HTERT RPE-1 (cell line): Measurements from ENCODE around the gene LAMA2.
"Not testable (repeated sequence)": the region's sequence is repeated elsewhere in the genome, so short reads cannot be mapped to it uniquely, and the experiment has no call there.

ENCODE experiments used
- in situ Hi-C: fragments of 300-500 bp; cut with MboI; formaldehyde crosslinking; loops from 4 replicates; pipeline ENCODE4 v1.14.3; 2020; ENCODE audit warnings: low sequenced_read_pairs

The LAMA2 gene

GRCh38 chr6:129059650-129060049 is 176.7 kb downstream of the LAMA2 start:
- in situ Hi-C loops: no loop called here

- in situ Hi-C loops: no loop called here
Observed at GRCh38 chr6:129069006-129069405, 186.1 kb downstream of the LAMA2 start.

GRCh38 chr6:129073051-129073450 is 190.1 kb downstream of the LAMA2 start:
- in situ Hi-C loops: no loop called here

- in situ Hi-C loops: no loop called here
Observed at GRCh38 chr6:129073691-129074395, 190.9 kb downstream of the LAMA2 start.

- in situ Hi-C loops: no loop called here
Observed at GRCh38 chr6:129084406-129084805, 201.5 kb downstream of the LAMA2 start.

GRCh38 chr6:129088481-129088880 is 205.5 kb downstream of the LAMA2 start:
- in situ Hi-C loops: not testable (repeated sequence)

GRCh38 chr6:129089357-129089756 is 206.4 kb downstream of the LAMA2 start:
- in situ Hi-C loops: no loop called here

GRCh38 chr6:129094147-129094546 is 211.2 kb downstream of the LAMA2 start:
- in situ Hi-C loops: no loop called here

- in situ Hi-C loops: no loop called here
Observed at GRCh38 chr6:129096651-129097290, 213.8 kb downstream of the LAMA2 start.

GRCh38 chr6:129098061-129098553 is 215.2 kb downstream of the LAMA2 start:
- in situ Hi-C loops: no loop called here

GRCh38 chr6:129099696-129100095 is 216.8 kb downstream of the LAMA2 start:
- in situ Hi-C loops: no loop called here

- in situ Hi-C loops: no loop called here
Observed at GRCh38 chr6:129100164-129100563, 217.2 kb downstream of the LAMA2 start.

- in situ Hi-C loops: no loop called here
Observed at GRCh38 chr6:129102741-129103140, 219.8 kb downstream of the LAMA2 start.

- in situ Hi-C loops: no loop called here
Observed at GRCh38 chr6:129104131-129104530, 221.2 kb downstream of the LAMA2 start.

- in situ Hi-C loops: no loop called here
Observed at GRCh38 chr6:129104560-129104959, 221.6 kb downstream of the LAMA2 start.

- in situ Hi-C loops: no loop called here
Observed at GRCh38 chr6:129105035-129105434, 222.1 kb downstream of the LAMA2 start.

GRCh38 chr6:129105793-129106192 is 222.9 kb downstream of the LAMA2 start:
- in situ Hi-C loops: no loop called here

GRCh38 chr6:129108337-129108736 is 225.4 kb downstream of the LAMA2 start:
- in situ Hi-C loops: no loop called here

- in situ Hi-C loops: no loop called here
Observed at GRCh38 chr6:129110690-129111343, 227.9 kb downstream of the LAMA2 start.

- in situ Hi-C loops: no loop called here
Observed at GRCh38 chr6:129111346-129111745, 228.4 kb downstream of the LAMA2 start.

- in situ Hi-C loops: no loop called here
Observed at GRCh38 chr6:129111853-129112252, 228.9 kb downstream of the LAMA2 start.

- in situ Hi-C loops: no loop called here
Observed at GRCh38 chr6:129112591-129112990, 229.7 kb downstream of the LAMA2 start.
